GM21529 (cell line): Measurements from ENCODE around the gene THBS1.

Experiments
- ATAC-seq: cut with Tn5 transposase; IDR thresholded peaks from one replicate; pipeline ENCODE4 v1.9.1; 2021; ENCODE audit not compliant: unreplicated experiment

THBS1 gene

GRCh38 chr15:39588531-39589192 lies 7.8 kb downstream of the THBS1 start:
- ATAC-seq: no peak

DNA sequence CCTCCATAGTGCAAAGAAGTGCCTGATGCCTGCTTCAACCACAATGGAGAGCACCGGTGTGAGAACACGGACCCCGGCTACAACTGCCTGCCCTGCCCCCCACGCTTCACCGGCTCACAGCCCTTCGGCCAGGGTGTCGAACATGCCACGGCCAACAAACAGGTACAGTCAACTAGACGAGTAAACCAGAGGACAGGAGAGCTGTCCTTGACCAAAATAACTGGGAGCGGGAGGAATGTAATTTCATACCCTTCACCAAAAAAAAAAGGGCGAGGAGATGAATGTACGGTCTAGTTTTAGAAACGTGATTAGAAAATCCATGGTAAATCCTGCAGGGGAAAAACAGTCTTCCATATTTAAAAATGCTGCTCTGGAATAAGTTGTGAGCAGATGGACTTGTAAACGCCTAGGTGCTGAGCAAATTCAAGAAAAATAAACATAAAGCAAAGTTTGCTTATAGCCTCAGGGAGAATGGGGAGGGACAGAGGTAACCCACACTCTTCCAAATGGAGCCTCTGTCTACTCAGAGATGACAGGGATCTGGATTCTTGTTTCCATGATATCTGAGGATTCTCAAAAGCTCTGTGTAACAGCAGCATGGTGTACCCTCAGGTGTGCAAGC lies 8.4 kb downstream of the THBS1 start:
- ATAC-seq: no peak

- no peak for ATAC-seq
Observed at GRCh38 chr15:39589815-39590644, 9.2 kb downstream of the THBS1 start.

- ATAC-seq: no peak
Observed at GRCh38 chr15:39591141-39591895, 10.4 kb downstream of the THBS1 start.

- no peak for ATAC-seq
Observed at GRCh38 chr15:39591896-39592315, 11.0 kb downstream of the THBS1 start.

- no peak for ATAC-seq
Observed at GRCh38 chr15:39592500-39592899, 11.6 kb downstream of the THBS1 start.

DNA sequence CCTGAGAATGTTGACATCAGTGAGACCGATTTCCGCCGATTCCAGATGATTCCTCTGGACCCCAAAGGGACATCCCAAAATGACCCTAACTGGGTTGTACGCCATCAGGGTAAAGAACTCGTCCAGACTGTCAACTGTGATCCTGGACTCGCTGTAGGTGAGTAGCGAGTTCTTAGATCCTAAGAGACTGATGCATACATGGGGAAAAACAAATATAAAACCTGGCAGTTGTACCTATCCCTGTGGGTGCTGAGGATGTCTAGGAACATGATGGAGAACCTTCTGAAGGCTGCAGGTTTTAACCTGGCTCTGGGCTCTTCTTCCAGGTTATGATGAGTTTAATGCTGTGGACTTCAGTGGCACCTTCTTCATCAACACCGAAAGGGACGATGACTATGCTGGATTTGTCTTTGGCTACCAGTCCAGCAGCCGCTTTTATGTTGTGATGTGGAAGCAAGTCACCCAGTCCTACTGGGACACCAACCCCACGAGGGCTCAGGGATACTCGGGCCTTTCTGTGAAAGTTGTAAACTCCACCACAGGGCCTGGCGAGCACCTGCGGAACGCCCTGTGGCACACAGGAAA lies 12.3 kb downstream of the THBS1 start:
- ATAC-seq: no peak

DNA sequence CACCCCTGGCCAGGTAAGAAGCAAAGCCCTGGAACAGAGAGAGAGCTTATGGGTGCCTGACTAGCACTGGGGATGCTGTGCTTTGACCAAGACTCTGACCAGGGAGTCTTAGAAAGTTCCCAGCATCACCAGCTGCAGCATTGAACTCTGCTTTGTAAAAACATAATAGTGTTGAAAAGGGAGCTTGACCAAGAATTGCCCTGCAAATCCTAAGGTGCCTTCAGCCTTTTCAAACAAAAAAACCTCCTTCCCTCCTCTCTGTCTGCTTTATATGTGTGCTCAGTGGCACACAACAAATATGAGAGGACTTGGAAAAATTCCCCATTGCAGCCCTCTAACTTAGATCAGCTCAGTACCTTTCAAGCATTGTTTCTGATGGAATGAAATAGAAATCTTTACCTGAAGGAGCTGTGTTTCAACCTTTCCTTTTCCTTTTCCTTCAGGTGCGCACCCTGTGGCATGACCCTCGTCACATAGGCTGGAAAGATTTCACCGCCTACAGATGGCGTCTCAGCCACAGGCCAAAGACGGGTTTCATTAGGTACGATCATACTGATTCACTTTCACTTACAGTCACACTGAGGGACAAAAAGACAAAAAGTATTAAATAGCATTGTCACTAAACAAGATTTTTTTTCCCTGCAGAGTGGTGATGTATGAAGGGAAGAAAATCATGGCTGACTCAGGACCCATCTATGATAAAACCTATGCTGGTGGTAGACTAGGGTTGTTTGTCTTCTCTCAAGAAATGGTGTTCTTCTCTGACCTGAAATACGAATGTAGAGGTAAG lies 13.0 kb downstream of the THBS1 start:
- ATAC-seq: no peak

DNA sequence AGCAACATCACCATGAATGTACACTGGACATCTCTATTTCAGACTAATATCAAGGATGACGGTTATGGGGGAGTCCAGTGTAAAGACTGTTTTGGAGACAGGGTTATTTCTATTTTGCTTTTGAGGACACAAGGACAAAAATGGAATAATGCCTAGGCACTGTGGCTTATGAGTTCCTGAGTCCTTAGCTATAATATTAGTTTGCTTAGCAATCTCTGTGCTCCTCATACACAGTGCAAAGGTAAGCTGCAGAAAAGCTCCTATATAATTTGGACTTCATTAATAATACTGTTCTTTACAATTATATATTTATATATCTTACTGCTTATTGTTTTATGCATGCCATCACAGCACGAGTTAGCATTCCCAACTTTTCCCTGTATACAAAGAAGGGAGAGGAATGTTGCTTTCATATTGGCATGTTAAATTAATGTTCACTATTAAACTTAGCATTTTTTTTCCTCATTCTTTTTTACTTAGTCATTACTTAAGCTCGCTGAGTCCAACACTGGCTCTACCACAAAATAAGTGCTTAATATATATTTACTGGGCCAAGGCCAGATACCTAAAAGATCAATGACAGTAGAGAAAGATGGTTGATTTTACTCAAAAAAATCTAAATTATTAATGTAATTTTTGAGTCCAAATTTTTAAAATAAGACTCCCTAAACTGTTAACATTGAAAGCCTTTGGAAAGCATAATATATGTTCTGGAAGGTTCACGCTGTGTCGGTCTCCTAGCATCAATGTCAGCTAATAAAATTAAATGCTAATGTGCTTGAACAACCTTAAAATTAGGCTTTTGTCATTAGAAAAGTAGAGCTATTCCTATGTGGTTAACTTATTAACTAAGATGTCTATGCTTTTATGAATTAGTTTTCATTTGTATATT lies 13.8 kb downstream of the THBS1 start:
- no peak for ATAC-seq

DNA sequence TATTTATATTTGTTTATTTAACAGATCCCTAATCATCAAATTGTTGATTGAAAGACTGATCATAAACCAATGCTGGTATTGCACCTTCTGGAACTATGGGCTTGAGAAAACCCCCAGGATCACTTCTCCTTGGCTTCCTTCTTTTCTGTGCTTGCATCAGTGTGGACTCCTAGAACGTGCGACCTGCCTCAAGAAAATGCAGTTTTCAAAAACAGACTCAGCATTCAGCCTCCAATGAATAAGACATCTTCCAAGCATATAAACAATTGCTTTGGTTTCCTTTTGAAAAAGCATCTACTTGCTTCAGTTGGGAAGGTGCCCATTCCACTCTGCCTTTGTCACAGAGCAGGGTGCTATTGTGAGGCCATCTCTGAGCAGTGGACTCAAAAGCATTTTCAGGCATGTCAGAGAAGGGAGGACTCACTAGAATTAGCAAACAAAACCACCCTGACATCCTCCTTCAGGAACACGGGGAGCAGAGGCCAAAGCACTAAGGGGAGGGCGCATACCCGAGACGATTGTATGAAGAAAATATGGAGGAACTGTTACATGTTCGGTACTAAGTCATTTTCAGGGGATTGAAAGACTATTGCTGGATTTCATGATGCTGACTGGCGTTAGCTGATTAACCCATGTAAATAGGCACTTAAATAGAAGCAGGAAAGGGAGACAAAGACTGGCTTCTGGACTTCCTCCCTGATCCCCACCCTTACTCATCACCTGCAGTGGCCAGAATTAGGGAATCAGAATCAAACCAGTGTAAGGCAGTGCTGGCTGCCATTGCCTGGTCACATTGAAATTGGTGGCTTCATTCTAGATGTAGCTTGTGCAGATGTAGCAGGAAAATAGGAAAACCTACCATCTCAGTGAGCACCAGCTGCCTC lies 14.7 kb downstream of the THBS1 start:
- no peak for ATAC-seq

- ATAC-seq: no peak
Observed at GRCh38 chr15:39596358-39597051, 15.6 kb downstream of the THBS1 start.

DNA sequence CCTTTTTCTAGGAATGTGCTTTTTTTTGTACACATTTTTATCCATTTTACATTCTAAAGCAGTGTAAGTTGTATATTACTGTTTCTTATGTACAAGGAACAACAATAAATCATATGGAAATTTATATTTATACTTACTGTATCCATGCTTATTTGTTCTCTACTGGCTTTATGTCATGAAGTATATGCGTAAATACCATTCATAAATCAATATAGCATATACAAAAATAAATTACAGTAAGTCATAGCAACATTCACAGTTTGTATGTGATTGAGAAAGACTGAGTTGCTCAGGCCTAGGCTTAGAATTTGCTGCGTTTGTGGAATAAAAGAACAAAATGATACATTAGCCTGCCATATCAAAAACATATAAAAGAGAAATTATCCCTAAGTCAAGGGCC lies 16.5 kb downstream of the THBS1 start:
- ATAC-seq: no peak

- no peak for ATAC-seq
Observed at GRCh38 chr15:39597751-39598185, 16.9 kb downstream of the THBS1 start.

- ATAC-seq: no peak
Observed at GRCh38 chr15:39598186-39598850, 17.4 kb downstream of the THBS1 start.

GRCh38 chr15:39598958-39599845 lies 18.3 kb downstream of the THBS1 start:
- ATAC-seq: no peak

DNA sequence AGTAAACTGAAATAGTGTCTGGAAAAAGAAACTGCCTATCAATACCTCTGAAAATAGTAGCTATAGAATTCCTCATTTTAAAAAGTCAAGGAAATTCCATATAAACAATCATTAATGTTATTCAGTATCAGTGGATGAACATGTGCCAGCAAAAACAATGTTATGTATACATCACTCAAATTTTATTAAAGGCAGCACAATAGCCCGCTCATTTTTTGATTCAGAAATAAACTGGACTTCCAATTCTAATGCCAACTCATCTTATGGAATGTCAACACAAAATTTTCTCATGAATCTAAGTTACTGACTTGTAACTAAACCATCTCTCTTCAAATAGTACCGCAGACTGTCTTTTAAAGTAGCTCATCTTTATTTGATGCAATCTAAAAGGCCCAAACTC lies 19.0 kb downstream of the THBS1 start:
- ATAC-seq: no peak
